Keratinocyte (primary cell): ENCODE data around the gene MCM9. TPM values are rescaled to one million over a fixed set of nuclear protein-coding genes. Genes with fewer than 3 reads are reported as not detected.

Source experiments
- DNase-seq: peaks from one replicate; pipeline ENCODE4 v3.0.0-alpha.2; 2011; ENCODE audit warnings: low read depth, missing footprints, low spot score
- FAIRE-seq: peaks from 2 replicates; lab custom pipeline; 2011; peaks lifted over from hg19 to GRCh38; lab: Jason Lieb, UNC
- H2AFZ ChIP-seq: 2 replicates; pipeline ENCODE4 v1.6.0; 2012; ENCODE audit warnings: low read length, control low read depth, inconsistent platforms; ENCODE audit not compliant: control insufficient read depth
- H3K27ac ChIP-seq: 2 replicates; pipeline ENCODE4 v1.5.1; 2011; ENCODE audit warnings: low read length; ENCODE audit not compliant: control insufficient read depth, insufficient read depth
- H3K27me3 ChIP-seq: 3 replicates; pipeline ENCODE4 v1.6.0; 2011; ENCODE audit warnings: low read length; ENCODE audit not compliant: control insufficient read depth, insufficient read depth; ENCODE audit errors: extremely low read depth
- H3K36me3 ChIP-seq, 2 experiments: 2 replicates in 1 of 2; 3 replicates in 1 of 2; pipeline ENCODE4 v1.5.1; 2011; ENCODE audit warnings: low read length in 2 of 2, mild to moderate bottlenecking in 1 of 2; ENCODE audit not compliant: control insufficient read depth in 2 of 2, insufficient read depth in 2 of 2; ENCODE audit errors: extremely low read depth in 1 of 2
- H3K4me1 ChIP-seq: 3 replicates; pipeline ENCODE4 v1.5.1; 2011; ENCODE audit warnings: low read length; ENCODE audit not compliant: control insufficient read depth, insufficient read depth; ENCODE audit errors: extremely low read depth
- H3K4me2 ChIP-seq: 3 replicates; pipeline ENCODE4 v1.6.0; 2011; ENCODE audit warnings: low read depth, low read length; ENCODE audit not compliant: control insufficient read depth, insufficient read depth; ENCODE audit errors: extremely low read depth
- H3K4me3 ChIP-seq, 3 experiments: fragments of 200-600 bp in 1 of 3; sonication (generic) in 1 of 3; 2 replicates in 2 of 3; 3 replicates in 1 of 3; pipeline ENCODE4 v1.5.1; 2011 to 2016; ENCODE audit warnings: low read length in 3 of 3, mild to moderate bottlenecking in 3 of 3, control low read depth in 2 of 3, inconsistent platforms in 1 of 3, low read depth in 1 of 3, mixed read lengths in 1 of 3, mixed run types in 1 of 3, moderate library complexity in 1 of 3; ENCODE audit not compliant: control insufficient read depth in 2 of 3, insufficient read depth in 2 of 3; ENCODE audit errors: extremely low read depth in 1 of 3
- H3K79me2 ChIP-seq: 2 replicates; pipeline ENCODE4 v1.6.0; 2012; ENCODE audit warnings: low read length; ENCODE audit not compliant: control insufficient read depth, insufficient read depth
- H3K9ac ChIP-seq: 3 replicates; pipeline ENCODE4 v1.6.0; 2011; ENCODE audit warnings: low read length; ENCODE audit not compliant: control insufficient read depth, insufficient read depth; ENCODE audit errors: extremely low read depth
- H3K9me1 ChIP-seq: 3 replicates; pipeline ENCODE4 v1.6.0; 2011; ENCODE audit warnings: low read length; ENCODE audit not compliant: control insufficient read depth, insufficient read depth; ENCODE audit errors: extremely low read depth
- H3K9me3 ChIP-seq: 2 replicates; pipeline ENCODE4 v1.5.1; 2012; ENCODE audit warnings: low read depth, low read length; ENCODE audit not compliant: control insufficient read depth
- H4K20me1 ChIP-seq: 3 replicates; pipeline ENCODE4 v1.6.0; 2011; ENCODE audit warnings: low read length; ENCODE audit not compliant: control insufficient read depth, insufficient read depth; ENCODE audit errors: extremely low read depth
- EZH2 ChIP-seq: IDR thresholded peaks from one replicate; pipeline ENCODE4 v1.6.1; 2012; ENCODE audit warnings: inconsistent platforms, mild to moderate bottlenecking, low read length, moderate library complexity
- dilution Hi-C: fragments of 300-500 bp; cut with MboI; formaldehyde crosslinking; loops from one replicate; pipeline ENCODE4 v1.7.0; 2020; ENCODE audit warnings: low sequenced_read_pairs; ENCODE audit not compliant: extremely low pct_ligation_motif_present
- polyA plus RNA-seq, 5 experiments: library from polyadenylated mRNA; depleted of rRNA in 3 of 5; stranded (reverse) in 3 of 5; stranded (forward) in 1 of 5; unstranded in 1 of 5; fragments of >200 nt; gene quantifications; 1 replicate in 1 of 5; 2 replicates in 3 of 5; 3 replicates in 1 of 5; pipeline versions ENCODE4 v1.2.1 to v1.2.3, GENCODE V29; 2011 to 2012; ENCODE audit warnings: missing spikeins in 2 of 5, low read depth in 1 of 5, low replicate concordance in 1 of 5
- TF ChIP-seq, protein P1 (sequence below), 3 experiments: IDR thresholded peaks in 1 of 3; conservative IDR thresholded peaks in 1 of 3; optimal IDR thresholded peaks in 1 of 3; 2 replicates in 2 of 3; 3 replicates in 1 of 3; pipeline versions ENCODE3 to v1.5.1; 2011; ENCODE audit warnings: low read length in 3 of 3, mild to moderate bottlenecking in 3 of 3, moderate library complexity in 2 of 3, control low read depth in 1 of 3, inconsistent platforms in 1 of 3; ENCODE audit not compliant: insufficient read depth in 2 of 3; ENCODE audit errors: extremely low read depth in 1 of 3

The MCM9 gene
- polyA plus RNA-seq, 1 donor (not counting 4 experiments of a cell fraction or from before 2014, with no cell fraction given), result 3.1 TPM

DNA sequence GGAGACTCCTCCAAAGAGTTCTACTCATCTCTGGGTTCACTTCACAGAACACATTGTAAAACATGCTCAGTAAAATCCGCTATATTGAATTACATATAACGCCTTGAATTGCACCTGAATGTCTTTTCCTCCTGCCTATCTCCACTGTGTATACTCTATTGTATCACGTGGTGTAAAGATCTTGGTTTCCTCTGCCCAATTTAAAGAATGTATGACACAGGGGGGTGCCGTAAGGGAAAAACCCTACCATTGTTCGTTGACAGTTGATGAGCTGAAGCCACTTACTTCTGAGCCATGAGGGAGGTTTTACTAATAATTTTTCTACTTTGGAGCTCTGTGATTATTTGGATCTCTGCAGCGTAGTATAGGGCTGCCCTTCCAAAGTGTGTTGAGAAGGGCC is 35.0 kb downstream of the MCM9 start:
- Histone ChIP-seq H3K36me3 (peaks cover 3 to 5% of the 10 kb centered on the region in 2 experiments), H3K9me1 (no peaks in the 10 kb centered on the region), H3K27me3 (no peaks in the 10 kb centered on the region), H3K9me3 (no peaks in the 10 kb centered on the region), H3K4me1 (peaks cover 14% of the 10 kb centered on the region), H4K20me1 (no peaks in the 10 kb centered on the region), H3K27ac (no peak overlapping the region), H3K79me2 (peaks cover 48% of the 10 kb centered on the region), H3K4me3 (no peak overlapping the region), H3K4me2 (no peak overlapping the region), H2AFZ (no peak overlapping the region), H3K9ac (no peak overlapping the region)
- DNase-seq (no peak), FAIRE-seq (no peak)
- TF ChIP-seq, protein P1, sequence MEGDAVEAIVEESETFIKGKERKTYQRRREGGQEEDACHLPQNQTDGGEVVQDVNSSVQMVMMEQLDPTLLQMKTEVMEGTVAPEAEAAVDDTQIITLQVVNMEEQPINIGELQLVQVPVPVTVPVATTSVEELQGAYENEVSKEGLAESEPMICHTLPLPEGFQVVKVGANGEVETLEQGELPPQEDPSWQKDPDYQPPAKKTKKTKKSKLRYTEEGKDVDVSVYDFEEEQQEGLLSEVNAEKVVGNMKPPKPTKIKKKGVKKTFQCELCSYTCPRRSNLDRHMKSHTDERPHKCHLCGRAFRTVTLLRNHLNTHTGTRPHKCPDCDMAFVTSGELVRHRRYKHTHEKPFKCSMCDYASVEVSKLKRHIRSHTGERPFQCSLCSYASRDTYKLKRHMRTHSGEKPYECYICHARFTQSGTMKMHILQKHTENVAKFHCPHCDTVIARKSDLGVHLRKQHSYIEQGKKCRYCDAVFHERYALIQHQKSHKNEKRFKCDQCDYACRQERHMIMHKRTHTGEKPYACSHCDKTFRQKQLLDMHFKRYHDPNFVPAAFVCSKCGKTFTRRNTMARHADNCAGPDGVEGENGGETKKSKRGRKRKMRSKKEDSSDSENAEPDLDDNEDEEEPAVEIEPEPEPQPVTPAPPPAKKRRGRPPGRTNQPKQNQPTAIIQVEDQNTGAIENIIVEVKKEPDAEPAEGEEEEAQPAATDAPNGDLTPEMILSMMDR (optimal IDR thresholded peaks at IDR 0.05 in 1 of 3, IDR thresholded peaks at IDR 0.05 in 1 of 3, conservative IDR thresholded peaks at IDR 0.05 in 1 of 3; ENCODE audit: extremely low read depth in 1 of 3, insufficient read depth in 2 of 3, low read length in 3 of 3), result no peak
- no peak for TF ChIP-seq EZH2
- dilution Hi-C loops, result no loop called here

GRCh38 chr6:118897386-118897785 is 37.6 kb downstream of the MCM9 start:
- no peak overlapping the region for H3K4me3 ChIP-seq
- no peak overlapping the region for H3K9ac ChIP-seq
- peaks cover 50% of the 10 kb centered on the region for H3K79me2 ChIP-seq
- peaks cover 0 to 3% of the 10 kb centered on the region in 2 experiments for H3K36me3 ChIP-seq
- no peaks in the 10 kb centered on the region for H3K9me3 ChIP-seq
- no peaks in the 10 kb centered on the region for H3K27me3 ChIP-seq
- no peak overlapping the region for H3K27ac ChIP-seq
- peaks cover 7% of the 10 kb centered on the region for H3K4me1 ChIP-seq
- no peaks in the 10 kb centered on the region for H3K9me1 ChIP-seq
- DNase-seq (no peak), FAIRE-seq (no peak)
- H2AFZ ChIP-seq, result no peak overlapping the region
- no peaks in the 10 kb centered on the region for H4K20me1 ChIP-seq
- H3K4me2 ChIP-seq, result no peak overlapping the region
- TF ChIP-seq, protein P1 (optimal IDR thresholded peaks at IDR 0.05 in 1 of 3, IDR thresholded peaks at IDR 0.05 in 1 of 3, conservative IDR thresholded peaks at IDR 0.05 in 1 of 3; ENCODE audit: extremely low read depth in 1 of 3, insufficient read depth in 2 of 3, low read length in 3 of 3), result no peak
- TF ChIP-seq EZH2, result no peak
- dilution Hi-C loops, result no loop called here
